GM23338 (cell line): ENCODE results near the gene CFAP157. TPM values are rescaled to one million over a fixed set of nuclear protein-coding genes. Genes with fewer than 3 reads are reported as not detected.

Source experiments
- ATAC-seq: fragments of 200-7000 bp; cut with Tn5 transposase; 3 replicates; pipeline ENCODE4 v1.9.1; 2020
- DNase-seq: peaks from one replicate; pipeline ENCODE4 v3.0.0-alpha.2; 2015; ENCODE audit warnings: low spot score
- H2AFZ ChIP-seq: fragments of 200-600 bp; sonication (generic); 2 replicates; pipeline ENCODE4 v1.8.0; 2016; ENCODE audit warnings: antibody characterized with exemption, mild to moderate bottlenecking, moderate library complexity
- H3F3A ChIP-seq: fragments of 200-600 bp; sonication (generic); replicated peaks from 2 replicates; pipeline ENCODE4 v1.8.0; 2017; ENCODE audit warnings: antibody characterized with exemption, mixed run types, low read depth
- H3K27ac ChIP-seq: fragments of 200-600 bp; sonication (generic); 2 replicates; pipeline ENCODE4 v1.6.1; 2016; ENCODE audit warnings: low read depth
- H3K27me3 ChIP-seq: fragments of 200-600 bp; sonication (generic); 2 replicates; pipeline ENCODE4 v1.8.0; 2016; ENCODE audit warnings: mild to moderate bottlenecking, mixed run types, moderate library complexity; ENCODE audit not compliant: insufficient read depth
- H3K36me3 ChIP-seq: fragments of 200-600 bp; sonication (generic); 2 replicates; pipeline ENCODE4 v1.8.0; 2016; ENCODE audit warnings: mild to moderate bottlenecking; ENCODE audit not compliant: insufficient read depth
- H3K4me1 ChIP-seq: fragments of 200-600 bp; sonication (generic); 2 replicates; pipeline ENCODE4 v1.8.0; 2016; ENCODE audit warnings: mild to moderate bottlenecking, moderate library complexity; ENCODE audit not compliant: insufficient read depth
- H3K4me2 ChIP-seq: fragments of 200-600 bp; sonication (generic); 2 replicates; pipeline ENCODE4 v1.7.1; 2017; ENCODE audit warnings: mixed run types
- H3K4me3 ChIP-seq: fragments of 200-600 bp; sonication (generic); 2 replicates; pipeline ENCODE4 v1.6.1; 2016; ENCODE audit warnings: mixed run types
- H3K79me2 ChIP-seq: fragments of 200-600 bp; sonication (generic); replicated peaks from 2 replicates; pipeline ENCODE4 v1.8.0; 2017; ENCODE audit warnings: mild to moderate bottlenecking; ENCODE audit not compliant: insufficient read depth
- H3K9me2 ChIP-seq: fragments of 200-600 bp; sonication (generic); 2 replicates; pipeline ENCODE4 v1.8.0; 2017; ENCODE audit not compliant: insufficient read depth
- H4K20me1 ChIP-seq: fragments of 200-600 bp; sonication (generic); replicated peaks from 2 replicates; pipeline ENCODE4 v1.8.0; 2017; ENCODE audit warnings: mild to moderate bottlenecking; ENCODE audit not compliant: insufficient read depth
- H3K27ac Mint-ChIP-seq: 2 replicates; pipeline ENCODE4 v1.8.0; 2020; ENCODE audit warnings: inconsistent platforms, mild to moderate bottlenecking, moderate library complexity, mixed read lengths
- H3K27me3 Mint-ChIP-seq: 3 replicates; pipeline ENCODE4 v1.8.0; 2022; ENCODE audit warnings: low read depth, mild to moderate bottlenecking, moderate library complexity, mixed read lengths, inconsistent platforms; ENCODE audit not compliant: insufficient read depth, poor library complexity
- H3K36me3 Mint-ChIP-seq: 3 replicates; pipeline ENCODE4 v1.8.0; 2021; ENCODE audit warnings: low read depth, mild to moderate bottlenecking, inconsistent platforms, moderate library complexity, mixed read lengths
- H3K4me1 Mint-ChIP-seq: 3 replicates; pipeline ENCODE4 v1.8.0; 2020; ENCODE audit warnings: mild to moderate bottlenecking, inconsistent platforms, mixed read lengths
- H3K4me3 Mint-ChIP-seq: 3 replicates; pipeline ENCODE4 v1.8.0; 2021; ENCODE audit warnings: moderate library complexity, mild to moderate bottlenecking, inconsistent platforms, mixed read lengths
- H3K9me3 Mint-ChIP-seq: 3 replicates; pipeline ENCODE4 v1.8.0; 2020; ENCODE audit warnings: moderate library complexity, mild to moderate bottlenecking, inconsistent platforms, mixed read lengths
- CREB1 ChIP-seq: fragments of 250-450 bp; sonication (Bioruptor Pico); IDR thresholded peaks from 2 replicates; pipeline ENCODE4 v1.5.0; 2020; ENCODE audit warnings: low read depth, mild to moderate bottlenecking, moderate library complexity
- CTCF ChIP-seq, 2 experiments: fragments of 200-600 bp in 1 of 2; sonication (generic) in 1 of 2; conservative IDR thresholded peaks; 2 replicates each; pipeline versions ENCODE4 v1.5.1 to v1.6.1; 2016 to 2017; ENCODE audit warnings: antibody characterized with exemption in 2 of 2, low read depth in 2 of 2, mild to moderate bottlenecking in 2 of 2, moderate library complexity in 1 of 2
- ETS1 ChIP-seq: IDR thresholded peaks from 2 replicates; pipeline ENCODE4 v1.6.1; 2016; ENCODE audit warnings: antibody characterized with exemption
- EZH2 ChIP-seq: fragments of 200-600 bp; sonication (generic); IDR thresholded peaks from one replicate; pipeline ENCODE4 v1.8.0; 2017; ENCODE audit warnings: antibody characterized with exemption, mild to moderate bottlenecking, low read depth; ENCODE audit not compliant: unreplicated experiment
- EZH2phosphoT487 ChIP-seq: fragments of 200-600 bp; sonication (generic); IDR thresholded peaks from one replicate; pipeline ENCODE4 v1.8.1; 2018; ENCODE audit warnings: antibody characterized with exemption; ENCODE audit not compliant: unreplicated experiment
- JUNB ChIP-seq: IDR thresholded peaks from one replicate; pipeline ENCODE4 v1.6.1; 2016; ENCODE audit warnings: antibody characterized with exemption; ENCODE audit not compliant: unreplicated experiment
- NANOG ChIP-seq: IDR thresholded peaks from 2 replicates; pipeline ENCODE4 v1.6.1; 2016; ENCODE audit warnings: antibody characterized with exemption, borderline replicate concordance
- POLR2AphosphoS5 ChIP-seq: IDR thresholded peaks from 2 replicates; pipeline ENCODE4 v1.6.1; 2016; ENCODE audit warnings: antibody characterized with exemption, low read depth
- REST ChIP-seq: IDR thresholded peaks from one replicate; pipeline ENCODE4 v1.6.1; 2018; ENCODE audit warnings: antibody characterized with exemption; ENCODE audit not compliant: unreplicated experiment
- STAT1 ChIP-seq: IDR thresholded peaks from one replicate; pipeline ENCODE4 v1.6.1; 2016; ENCODE audit warnings: antibody characterized with exemption; ENCODE audit not compliant: unreplicated experiment
- ZNF114 ChIP-seq: fragments of 250-450 bp; sonication (Bioruptor Pico); IDR thresholded peaks from 2 replicates; pipeline ENCODE4 v1.5.0; 2020; ENCODE audit warnings: mild to moderate bottlenecking, moderate library complexity
- ZNF331 ChIP-seq: fragments of 250-450 bp; sonication (Bioruptor Pico); IDR thresholded peaks from 2 replicates; pipeline ENCODE4 v1.5.0; 2020; ENCODE audit warnings: low read depth, mild to moderate bottlenecking, moderate library complexity
- long read RNA-seq: library from polyadenylated mRNA; unstranded; transcript quantifications from one replicate; pipeline ENCODE4 v2.0.0, GENCODE V29; 2020; ENCODE audit not compliant: unreplicated experiment
- polyA plus RNA-seq: library from polyadenylated mRNA; unstranded; fragments of >200 nt; fragmentation: Nextera tagmentation; extraction: Ambion mirVana; gene quantifications from 2 replicates; pipeline ENCODE4 v1.2.1, GENCODE V29; 2016
- total RNA-seq: library from RNA; depleted of rRNA; stranded (reverse); fragments of >200 nt; shearing (Covaris generic); gene quantifications from 2 replicates; pipeline ENCODE4 v1.2.3, GENCODE V29; 2014; rRNA removed
- TF ChIP-seq, protein P1 (sequence below): fragments of 250-450 bp; sonication (Bioruptor Pico); IDR thresholded peaks from 2 replicates; pipeline ENCODE4 v1.5.0; 2020; ENCODE audit warnings: mild to moderate bottlenecking, moderate library complexity

CFAP157 gene
- total RNA-seq (0.17 TPM in 1 of 2 replicates, not detected in the other), polyA plus RNA-seq (0.55 and 0.78 TPM in 2 replicates)
- long read RNA-seq = 0 reads

- no peaks in the 10 kb centered on the region for H3K9me2 ChIP-seq
- peaks cover 10% of the 10 kb centered on the region; the same call in 1 of the 2 replicates for H3K4me1 ChIP-seq
- H3K36me3 Mint-ChIP-seq = no peaks in the 10 kb centered on the region; the same call in 2 of the 3 replicates
- DNase-seq (peak; percentile 83), ATAC-seq (peak; percentile 84)
- H3K4me3 Mint-ChIP-seq = peak within 1 kb of the TSS; percentile 61
- H3K36me3 ChIP-seq = no peaks in the 10 kb centered on the region
- peak within 1 kb of the TSS; percentile 43 for H3K4me2 ChIP-seq
- peak within 1 kb of the TSS; percentile 35; the same call in 1 of the 2 replicates for H3K4me3 ChIP-seq
- peaks cover 4% of the 10 kb centered on the region; the same call in 2 of the 3 replicates for H3K9me3 Mint-ChIP-seq
- no peaks in the 10 kb centered on the region for H4K20me1 ChIP-seq
- H3F3A ChIP-seq = 0 out of 2 replicates have a peak, but pooled peaks cover 5% of the 10 kb centered on the region
- H3K27me3 Mint-ChIP-seq = peaks cover 6% of the 10 kb centered on the region
- no peak within 1 kb of the TSS for H3K27ac ChIP-seq
- H3K27ac Mint-ChIP-seq = no peak within 1 kb of the TSS
- peaks cover 26% of the 10 kb centered on the region for H3K4me1 Mint-ChIP-seq
- no peak within 1 kb of the TSS for H2AFZ ChIP-seq
- no peaks in the 10 kb centered on the region for H3K27me3 ChIP-seq
- no peaks in the 10 kb centered on the region for H3K79me2 ChIP-seq
- TF ChIP-seq EZH2phosphoT487 (no peak), POLR2AphosphoS5 (no peak), ZNF331 (CRISPR knock-in tag) (no peak), CTCF (conservative IDR thresholded peaks at IDR 0.05; ENCODE audit: low read depth in 2 of 2) (no peak), ZNF114 (no peak), STAT1 (no peak), EZH2 (no peak), ETS1 (no peak), NANOG (no peak), JUNB (no peak), REST (no peak), CREB1 (CRISPR knock-in tag) (no peak)
- TF ChIP-seq, protein P1, sequence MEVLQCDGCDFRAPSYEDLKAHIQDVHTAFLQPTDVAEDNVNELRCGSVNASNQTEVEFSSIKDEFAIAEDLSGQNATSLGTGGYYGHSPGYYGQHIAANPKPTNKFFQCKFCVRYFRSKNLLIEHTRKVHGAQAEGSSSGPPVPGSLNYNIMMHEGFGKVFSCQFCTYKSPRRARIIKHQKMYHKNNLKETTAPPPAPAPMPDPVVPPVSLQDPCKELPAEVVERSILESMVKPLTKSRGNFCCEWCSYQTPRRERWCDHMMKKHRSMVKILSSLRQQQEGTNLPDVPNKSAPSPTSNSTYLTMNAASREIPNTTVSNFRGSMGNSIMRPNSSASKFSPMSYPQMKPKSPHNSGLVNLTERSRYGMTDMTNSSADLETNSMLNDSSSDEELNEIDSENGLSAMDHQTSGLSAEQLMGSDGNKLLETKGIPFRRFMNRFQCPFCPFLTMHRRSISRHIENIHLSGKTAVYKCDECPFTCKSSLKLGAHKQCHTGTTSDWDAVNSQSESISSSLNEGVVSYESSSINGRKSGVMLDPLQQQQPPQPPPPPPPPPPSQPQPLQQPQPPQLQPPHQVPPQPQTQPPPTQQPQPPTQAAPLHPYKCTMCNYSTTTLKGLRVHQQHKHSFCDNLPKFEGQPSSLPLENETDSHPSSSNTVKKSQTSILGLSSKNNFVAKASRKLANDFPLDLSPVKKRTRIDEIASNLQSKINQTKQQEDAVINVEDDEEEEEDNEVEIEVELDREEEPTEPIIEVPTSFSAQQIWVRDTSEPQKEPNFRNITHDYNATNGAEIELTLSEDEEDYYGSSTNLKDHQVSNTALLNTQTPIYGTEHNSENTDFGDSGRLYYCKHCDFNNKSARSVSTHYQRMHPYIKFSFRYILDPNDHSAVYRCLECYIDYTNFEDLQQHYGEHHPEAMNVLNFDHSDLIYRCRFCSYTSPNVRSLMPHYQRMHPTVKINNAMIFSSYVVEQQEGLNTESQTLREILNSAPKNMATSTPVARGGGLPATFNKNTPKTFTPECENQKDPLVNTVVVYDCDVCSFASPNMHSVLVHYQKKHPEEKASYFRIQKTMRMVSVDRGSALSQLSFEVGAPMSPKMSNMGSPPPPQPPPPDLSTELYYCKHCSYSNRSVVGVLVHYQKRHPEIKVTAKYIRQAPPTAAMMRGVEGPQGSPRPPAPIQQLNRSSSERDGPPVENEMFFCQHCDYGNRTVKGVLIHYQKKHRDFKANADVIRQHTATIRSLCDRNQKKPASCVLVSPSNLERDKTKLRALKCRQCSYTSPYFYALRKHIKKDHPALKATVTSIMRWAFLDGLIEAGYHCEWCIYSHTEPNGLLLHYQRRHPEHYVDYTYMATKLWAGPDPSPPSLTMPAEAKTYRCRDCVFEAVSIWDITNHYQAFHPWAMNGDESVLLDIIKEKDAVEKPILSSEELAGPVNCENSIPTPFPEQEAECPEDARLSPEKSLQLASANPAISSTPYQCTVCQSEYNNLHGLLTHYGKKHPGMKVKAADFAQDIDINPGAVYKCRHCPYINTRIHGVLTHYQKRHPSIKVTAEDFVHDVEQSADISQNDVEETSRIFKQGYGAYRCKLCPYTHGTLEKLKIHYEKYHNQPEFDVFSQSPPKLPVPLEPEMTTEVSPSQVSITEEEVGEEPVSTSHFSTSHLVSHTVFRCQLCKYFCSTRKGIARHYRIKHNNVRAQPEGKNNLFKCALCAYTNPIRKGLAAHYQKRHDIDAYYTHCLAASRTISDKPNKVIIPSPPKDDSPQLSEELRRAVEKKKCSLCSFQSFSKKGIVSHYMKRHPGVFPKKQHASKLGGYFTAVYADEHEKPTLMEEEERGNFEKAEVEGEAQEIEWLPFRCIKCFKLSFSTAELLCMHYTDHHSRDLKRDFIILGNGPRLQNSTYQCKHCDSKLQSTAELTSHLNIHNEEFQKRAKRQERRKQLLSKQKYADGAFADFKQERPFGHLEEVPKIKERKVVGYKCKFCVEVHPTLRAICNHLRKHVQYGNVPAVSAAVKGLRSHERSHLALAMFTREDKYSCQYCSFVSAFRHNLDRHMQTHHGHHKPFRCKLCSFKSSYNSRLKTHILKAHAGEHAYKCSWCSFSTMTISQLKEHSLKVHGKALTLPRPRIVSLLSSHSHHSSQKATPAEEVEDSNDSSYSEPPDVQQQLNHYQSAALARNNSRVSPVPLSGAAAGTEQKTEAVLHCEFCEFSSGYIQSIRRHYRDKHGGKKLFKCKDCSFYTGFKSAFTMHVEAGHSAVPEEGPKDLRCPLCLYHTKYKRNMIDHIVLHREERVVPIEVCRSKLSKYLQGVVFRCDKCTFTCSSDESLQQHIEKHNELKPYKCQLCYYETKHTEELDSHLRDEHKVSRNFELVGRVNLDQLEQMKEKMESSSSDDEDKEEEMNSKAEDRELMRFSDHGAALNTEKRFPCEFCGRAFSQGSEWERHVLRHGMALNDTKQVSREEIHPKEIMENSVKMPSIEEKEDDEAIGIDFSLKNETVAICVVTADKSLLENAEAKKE = no peak
Measured at GRCh38 chr9:127706836-127707241, at the start of gene CFAP157. Gene CFAP157, plus strand, starts transcription at chr9:127706988. Its CDS starts 44 bp downstream, at chr9:127707032.
